HG03045 (cell line): ENCODE results near the gene SORD.
"Not testable (repeated sequence)": the region's sequence is repeated elsewhere in the genome, so short reads cannot be mapped to it uniquely, and the experiment has no call there.

ENCODE experiments used
- ATAC-seq: cut with Tn5 transposase; IDR thresholded peaks from one replicate; pipeline ENCODE4 v1.9.1; 2021; ENCODE audit warnings: mild to moderate bottlenecking, moderate library complexity; ENCODE audit not compliant: unreplicated experiment

Gene SORD

GRCh38 chr15:45022871-45023658 lies at the start of gene SORD:
SORD (plus strand) TSS chr15:45023195; CDS start chr15:45023284, 89 bp downstream.
- ATAC-seq: peak; percentile 98

GRCh38 chr15:44976183-44976582 lies 46.8 kb upstream of the SORD start:
- ATAC-seq: not testable (repeated sequence)

GRCh38 chr15:44977781-44978180 lies 45.2 kb upstream of the SORD start:
- not testable (repeated sequence) for ATAC-seq

GRCh38 chr15:44979617-44980339 lies 43.2 kb upstream of the SORD start:
- not testable (repeated sequence) for ATAC-seq

GRCh38 chr15:44984144-44984543 lies 38.9 kb upstream of the SORD start:
- ATAC-seq: not testable (repeated sequence)

GRCh38 chr15:44986346-44987055 lies 36.5 kb upstream of the SORD start:
- ATAC-seq: not testable (repeated sequence)

GRCh38 chr15:44987711-44988110 lies 35.3 kb upstream of the SORD start:
- ATAC-seq: not testable (repeated sequence)

- not testable (repeated sequence) for ATAC-seq
Observed at GRCh38 chr15:44988184-44988869, 34.7 kb upstream of the SORD start.

- ATAC-seq: not testable (repeated sequence)
Observed at GRCh38 chr15:44988870-44989219, 34.1 kb upstream of the SORD start.

GRCh38 chr15:44997632-44998031 lies 25.4 kb upstream of the SORD start:
- not testable (repeated sequence) for ATAC-seq

GRCh38 chr15:44999105-44999504 lies 23.9 kb upstream of the SORD start:
- no peak for ATAC-seq

GRCh38 chr15:45001180-45001579 lies 21.8 kb upstream of the SORD start:
- ATAC-seq: not testable (repeated sequence)

- not testable (repeated sequence) for ATAC-seq
Observed at GRCh38 chr15:45003731-45004410, 19.1 kb upstream of the SORD start.

- not testable (repeated sequence) for ATAC-seq
Observed at GRCh38 chr15:45004590-45005175, 18.3 kb upstream of the SORD start.

- no peak for ATAC-seq
Observed at GRCh38 chr15:45009046-45009445, 13.9 kb upstream of the SORD start.

GRCh38 chr15:45015114-45015513 lies 7.9 kb upstream of the SORD start:
- not testable (repeated sequence) for ATAC-seq

- not testable (repeated sequence) for ATAC-seq
Observed at GRCh38 chr15:45020222-45020900, 2.6 kb upstream of the SORD start.

- not testable (repeated sequence) for ATAC-seq
Observed at GRCh38 chr15:45020901-45021259, 2.1 kb upstream of the SORD start.

- ATAC-seq: no peak
Observed at GRCh38 chr15:45021348-45021747, 1.6 kb upstream of the SORD start.
